A549 (cell line): ENCODE results near the gene BFSP2. TPM values are rescaled to one million over a fixed set of nuclear protein-coding genes. Genes with fewer than 3 reads are reported as not detected.
A peak's percentile ranks its signal among the peaks of the same experiment; 100 is the strongest.

ENCODE experiments used
- ATAC-seq, 2 experiments: fragments of 200-7000 bp in 1 of 2; fragments of >200 bp in 1 of 2; cut with Nextera tagmentation in 1 of 2; cut with Tn5 transposase in 1 of 2; 3 replicates each; pipeline versions ENCODE4 v1.8.0 to v1.9.1; 2018 to 2020; ENCODE audit warnings: mild to moderate bottlenecking in 1 of 2, moderate library complexity in 1 of 2
- CTCF ChIA-PET: fragments of 300-600 bp; sonication (Branson Sonifier 250); formaldehyde crosslinking; extraction: SDS; loops from one replicate; lab custom pipeline; 2021; ENCODE audit warnings: antibody characterized with exemption, inconsistent platforms; lab: Yijun Ruan, JAX
- POLR2A ChIA-PET: fragments of 350-600 bp; formaldehyde crosslinking; extraction: SDS; loops from one replicate; lab custom pipeline; 2021; ENCODE audit warnings: antibody characterized with exemption, inconsistent platforms; lab: Yijun Ruan, JAX
- DNase-seq, 2 experiments: peaks; one replicate each; pipeline versions ENCODE4 v3.0.0 to v3.0.0-alpha.2; 2011 to 2016; ENCODE audit warnings: low read depth in 1 of 2, low spot score in 1 of 2
- FAIRE-seq: peaks from 2 replicates; lab custom pipeline; 2011; peaks lifted over from hg19 to GRCh38; lab: Jason Lieb, UNC
- H3K27ac ChIP-seq, 2 experiments: fragments of >200 bp; sonication (Bioruptor Twin); formaldehyde crosslinking; 3 replicates each; pipeline ENCODE4 v1.5.1; 2016 to 2017
- H3K4me1 ChIP-seq: fragments of >200 bp; sonication (Bioruptor Twin); formaldehyde crosslinking; 3 replicates; pipeline ENCODE4 v1.6.1; 2016
- H3K4me2 ChIP-seq: fragments of >200 bp; sonication (Bioruptor Twin); formaldehyde crosslinking; 3 replicates; pipeline ENCODE4 v1.6.1; 2016
- H3K4me3 ChIP-seq: fragments of >200 bp; sonication (Bioruptor Twin); formaldehyde crosslinking; 3 replicates; pipeline ENCODE4 v1.5.1; 2016
- H3K9me3 ChIP-seq: fragments of >200 bp; sonication (Bioruptor Twin); formaldehyde crosslinking; 3 replicates; pipeline ENCODE4 v1.6.1; 2016
- CBX2 ChIP-seq: fragments of 200-600 bp; sonication (generic); IDR thresholded peaks from 2 replicates; pipeline ENCODE4 v1.6.1; 2016; ENCODE audit warnings: low read depth, mild to moderate bottlenecking, borderline replicate concordance
- EP300 ChIP-seq, 2 experiments: fragments of >200 bp; sonication (Bioruptor Twin); formaldehyde crosslinking; IDR thresholded peaks; 2 replicates in 1 of 2; 3 replicates in 1 of 2; pipeline ENCODE4 v1.6.1; 2016 to 2017
- ESRRA ChIP-seq: fragments of 150-350 bp; IDR thresholded peaks from 2 replicates; pipeline ENCODE4 v1.6.1; 2014; ENCODE audit warnings: mild to moderate bottlenecking, low read length, borderline replicate concordance
- FOSL2 ChIP-seq, 2 experiments: fragments of 450-650 bp in 1 of 2; fragments of >200 bp in 1 of 2; sonication (Bioruptor Twin) in 1 of 2; formaldehyde crosslinking; IDR thresholded peaks; 2 replicates each; pipeline versions ENCODE4 v1.5.0 to v1.6.1; 2016 to 2020; ENCODE audit warnings: mild to moderate bottlenecking in 1 of 2, moderate library complexity in 1 of 2
- FOXS1 ChIP-seq: fragments of 250-450 bp; sonication (Bioruptor Pico); IDR thresholded peaks from 2 replicates; pipeline ENCODE4 v1.5.0; 2020; ENCODE audit warnings: mild to moderate bottlenecking, moderate library complexity
- GATA3 ChIP-seq: IDR thresholded peaks from 2 replicates; pipeline ENCODE4 v1.6.1; 2012; ENCODE audit warnings: borderline replicate concordance
- HDAC2 ChIP-seq: fragments of 200-600 bp; sonication (generic); IDR thresholded peaks from 2 replicates; pipeline ENCODE4 v1.6.1; 2016
- HEYL ChIP-seq: fragments of 250-450 bp; sonication (Bioruptor Pico); IDR thresholded peaks from 2 replicates; pipeline ENCODE4 v1.8.0; 2021; ENCODE audit warnings: mild to moderate bottlenecking, moderate library complexity
- KDM1A ChIP-seq: fragments of 200-600 bp; sonication (generic); IDR thresholded peaks from 2 replicates; pipeline ENCODE4 v1.6.1; 2016; ENCODE audit warnings: low read depth, mild to moderate bottlenecking
- MAZ ChIP-seq: fragments of 150-350 bp; IDR thresholded peaks from 2 replicates; pipeline ENCODE4 v1.6.1; 2014; ENCODE audit warnings: antibody characterized with exemption, low read depth, low read length, borderline replicate concordance
- NR3C1 ChIP-seq: fragments of >200 bp; sonication (Bioruptor Twin); formaldehyde crosslinking; IDR thresholded peaks from 3 replicates; pipeline ENCODE4 v1.6.1; 2017
- POLR2A ChIP-seq: IDR thresholded peaks from 2 replicates; pipeline ENCODE4 v1.6.1; 2012; ENCODE audit warnings: mild to moderate bottlenecking, low read length
- RCOR1 ChIP-seq: fragments of 150-350 bp; IDR thresholded peaks from 2 replicates; pipeline ENCODE4 v1.6.1; 2014; ENCODE audit warnings: antibody characterized with exemption, low read length, low read depth
- SMC3 ChIP-seq: fragments of >200 bp; sonication (Bioruptor Twin); formaldehyde crosslinking; IDR thresholded peaks from 3 replicates; pipeline ENCODE4 v1.6.1; 2018; ENCODE audit warnings: inconsistent platforms
- TP53 ChIP-seq: fragments of 250-450 bp; sonication (Bioruptor Pico); IDR thresholded peaks from 2 replicates; pipeline ENCODE4 v1.5.0; 2021; ENCODE audit warnings: mild to moderate bottlenecking, moderate library complexity
- ZFP36 ChIP-seq: fragments of 450-650 bp; IDR thresholded peaks from 2 replicates; pipeline ENCODE4 v1.6.1; 2014; ENCODE audit warnings: borderline replicate concordance; ENCODE audit not compliant: partially characterized antibody
- ZSCAN20 ChIP-seq: fragments of 250-450 bp; sonication (Bioruptor Pico); IDR thresholded peaks from 2 replicates; pipeline ENCODE4 v1.8.0; 2022; ENCODE audit warnings: mild to moderate bottlenecking, moderate library complexity
- WGBS: methylation state at CpG from one replicate; pipeline ENCODE4 v1.1.6; 2017; ENCODE audit errors: missing lambda C conversion rate; 5-methylcytosine and 5-hydroxymethylcytosine counted together
- polyA plus RNA-seq, 4 experiments: library from polyadenylated mRNA; depleted of rRNA in 3 of 4; stranded (reverse); fragments of >200 nt; fragmentation: RNase III in 1 of 4; extraction: RNeasy Plus Mini Kit Qiagen cat#74134 plus additional on column Dnase treatment in 1 of 4; gene quantifications; 2 replicates in 3 of 4; 3 replicates in 1 of 4; pipeline ENCODE4 v1.2.3, GENCODE V29; 2011 to 2017
- TF ChIP-seq, protein P1 (sequence below): fragments of 200-600 bp; sonication (generic); IDR thresholded peaks from 2 replicates; pipeline ENCODE4 v1.6.1; 2016; ENCODE audit warnings: antibody characterized with exemption, mild to moderate bottlenecking, moderate library complexity
- TF ChIP-seq, protein P2 (sequence below): IDR thresholded peaks from 2 replicates; pipeline ENCODE4 v1.6.1; 2012
- TF ChIP-seq, protein P3 (sequence below): fragments of 150-350 bp; IDR thresholded peaks from 2 replicates; pipeline ENCODE4 v1.6.1; 2014; ENCODE audit warnings: low read depth, mild to moderate bottlenecking, low read length
- TF ChIP-seq, protein P4 (sequence below): fragments of >200 bp; sonication (Bioruptor Twin); formaldehyde crosslinking; IDR thresholded peaks from 2 replicates; pipeline ENCODE4 v1.6.1; 2016
- TF ChIP-seq, protein P5 (sequence below): fragments of 250-450 bp; sonication (Bioruptor Pico); IDR thresholded peaks from 2 replicates; pipeline ENCODE4 v1.5.0; 2020; ENCODE audit warnings: low read depth, mild to moderate bottlenecking, moderate library complexity
- TF ChIP-seq, protein P6 (sequence below): IDR thresholded peaks from 2 replicates; pipeline ENCODE4 v1.6.1; 2012

Gene BFSP2
- polyA plus RNA-seq, 2 of the 4 experiments (the other 2 are of a cell fraction): 0.18 TPM; not detected in 1

DNA sequence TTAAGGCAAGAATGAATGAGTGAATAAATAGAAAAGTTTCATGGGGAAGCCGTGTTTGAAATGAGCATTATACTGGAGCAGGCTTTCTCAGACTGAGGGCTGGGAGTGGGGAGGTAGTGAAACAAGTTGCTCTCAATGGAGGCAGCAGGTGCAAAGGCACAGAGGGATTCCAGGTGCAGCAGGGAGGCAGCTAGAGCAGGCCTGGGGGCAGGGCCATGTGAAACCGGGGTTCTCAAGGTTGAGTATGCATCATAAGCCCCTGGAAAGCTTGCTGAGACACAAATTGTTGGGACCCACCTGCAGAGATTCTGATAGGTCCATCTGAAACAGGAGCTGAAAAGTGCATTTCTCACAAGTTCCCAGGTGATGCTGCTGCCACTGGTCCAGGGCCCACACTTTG is 45.3 kb downstream of the BFSP2 start:
- FAIRE-seq: no peak
- ChIA-PET CTCF (interaction anchor here (0.6 to 1.2 kb wide), 3 partner anchors 12 to 483 kb away, joined by 3 to 6 read pairs (median 3); no protein-coding TSS in a partner anchor), POLR2A (no interaction called here)
- no peak for ATAC-seq
- Histone ChIP-seq H3K9me3 (no peaks in the 10 kb centered on the region), H3K4me2 (no peak overlapping the region), H3K4me3 (no peak overlapping the region), H3K4me1 (peaks cover 24% of the 10 kb centered on the region), H3K27ac (peak overlapping the region; percentile 43 to 84)
- TF ChIP-seq NR3C1 (no peak), EP300 (IDR thresholded peaks at IDR 0.05) (no peak), TP53 (CRISPR knock-in tag) (no peak), FOSL2 (IDR thresholded peaks at IDR 0.05) (no peak), FOSL2 (CRISPR knock-in tag; IDR thresholded peaks at IDR 0.05) (no peak), KDM1A (no peak), RCOR1 (no peak), ZSCAN20 (CRISPR knock-in tag) (no peak), FOXS1 (CRISPR knock-in tag) (no peak), ESRRA (no peak)
- TF ChIP-seq, protein P1, sequence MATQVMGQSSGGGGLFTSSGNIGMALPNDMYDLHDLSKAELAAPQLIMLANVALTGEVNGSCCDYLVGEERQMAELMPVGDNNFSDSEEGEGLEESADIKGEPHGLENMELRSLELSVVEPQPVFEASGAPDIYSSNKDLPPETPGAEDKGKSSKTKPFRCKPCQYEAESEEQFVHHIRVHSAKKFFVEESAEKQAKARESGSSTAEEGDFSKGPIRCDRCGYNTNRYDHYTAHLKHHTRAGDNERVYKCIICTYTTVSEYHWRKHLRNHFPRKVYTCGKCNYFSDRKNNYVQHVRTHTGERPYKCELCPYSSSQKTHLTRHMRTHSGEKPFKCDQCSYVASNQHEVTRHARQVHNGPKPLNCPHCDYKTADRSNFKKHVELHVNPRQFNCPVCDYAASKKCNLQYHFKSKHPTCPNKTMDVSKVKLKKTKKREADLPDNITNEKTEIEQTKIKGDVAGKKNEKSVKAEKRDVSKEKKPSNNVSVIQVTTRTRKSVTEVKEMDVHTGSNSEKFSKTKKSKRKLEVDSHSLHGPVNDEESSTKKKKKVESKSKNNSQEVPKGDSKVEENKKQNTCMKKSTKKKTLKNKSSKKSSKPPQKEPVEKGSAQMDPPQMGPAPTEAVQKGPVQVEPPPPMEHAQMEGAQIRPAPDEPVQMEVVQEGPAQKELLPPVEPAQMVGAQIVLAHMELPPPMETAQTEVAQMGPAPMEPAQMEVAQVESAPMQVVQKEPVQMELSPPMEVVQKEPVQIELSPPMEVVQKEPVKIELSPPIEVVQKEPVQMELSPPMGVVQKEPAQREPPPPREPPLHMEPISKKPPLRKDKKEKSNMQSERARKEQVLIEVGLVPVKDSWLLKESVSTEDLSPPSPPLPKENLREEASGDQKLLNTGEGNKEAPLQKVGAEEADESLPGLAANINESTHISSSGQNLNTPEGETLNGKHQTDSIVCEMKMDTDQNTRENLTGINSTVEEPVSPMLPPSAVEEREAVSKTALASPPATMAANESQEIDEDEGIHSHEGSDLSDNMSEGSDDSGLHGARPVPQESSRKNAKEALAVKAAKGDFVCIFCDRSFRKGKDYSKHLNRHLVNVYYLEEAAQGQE: no peak
- TF ChIP-seq, protein P2, sequence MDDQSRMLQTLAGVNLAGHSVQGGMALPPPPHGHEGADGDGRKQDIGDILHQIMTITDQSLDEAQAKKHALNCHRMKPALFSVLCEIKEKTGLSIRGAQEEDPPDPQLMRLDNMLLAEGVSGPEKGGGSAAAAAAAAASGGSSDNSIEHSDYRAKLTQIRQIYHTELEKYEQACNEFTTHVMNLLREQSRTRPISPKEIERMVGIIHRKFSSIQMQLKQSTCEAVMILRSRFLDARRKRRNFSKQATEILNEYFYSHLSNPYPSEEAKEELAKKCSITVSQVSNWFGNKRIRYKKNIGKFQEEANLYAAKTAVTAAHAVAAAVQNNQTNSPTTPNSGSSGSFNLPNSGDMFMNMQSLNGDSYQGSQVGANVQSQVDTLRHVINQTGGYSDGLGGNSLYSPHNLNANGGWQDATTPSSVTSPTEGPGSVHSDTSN: no peak
- TF ChIP-seq, protein P3, sequence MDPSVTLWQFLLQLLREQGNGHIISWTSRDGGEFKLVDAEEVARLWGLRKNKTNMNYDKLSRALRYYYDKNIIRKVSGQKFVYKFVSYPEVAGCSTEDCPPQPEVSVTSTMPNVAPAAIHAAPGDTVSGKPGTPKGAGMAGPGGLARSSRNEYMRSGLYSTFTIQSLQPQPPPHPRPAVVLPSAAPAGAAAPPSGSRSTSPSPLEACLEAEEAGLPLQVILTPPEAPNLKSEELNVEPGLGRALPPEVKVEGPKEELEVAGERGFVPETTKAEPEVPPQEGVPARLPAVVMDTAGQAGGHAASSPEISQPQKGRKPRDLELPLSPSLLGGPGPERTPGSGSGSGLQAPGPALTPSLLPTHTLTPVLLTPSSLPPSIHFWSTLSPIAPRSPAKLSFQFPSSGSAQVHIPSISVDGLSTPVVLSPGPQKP: no peak
- TF ChIP-seq, protein P4, sequence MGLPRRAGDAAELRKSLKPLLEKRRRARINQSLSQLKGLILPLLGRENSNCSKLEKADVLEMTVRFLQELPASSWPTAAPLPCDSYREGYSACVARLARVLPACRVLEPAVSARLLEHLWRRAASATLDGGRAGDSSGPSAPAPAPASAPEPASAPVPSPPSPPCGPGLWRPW: no peak
- TF ChIP-seq, protein P5, sequence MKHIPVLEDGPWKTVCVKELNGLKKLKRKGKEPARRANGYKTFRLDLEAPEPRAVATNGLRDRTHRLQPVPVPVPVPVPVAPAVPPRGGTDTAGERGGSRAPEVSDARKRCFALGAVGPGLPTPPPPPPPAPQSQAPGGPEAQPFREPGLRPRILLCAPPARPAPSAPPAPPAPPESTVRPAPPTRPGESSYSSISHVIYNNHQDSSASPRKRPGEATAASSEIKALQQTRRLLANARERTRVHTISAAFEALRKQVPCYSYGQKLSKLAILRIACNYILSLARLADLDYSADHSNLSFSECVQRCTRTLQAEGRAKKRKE: no peak
- DNase-seq: no peak
- 97% methylated on average over 2 of the region's 2 CpGs for WGBS

DNA sequence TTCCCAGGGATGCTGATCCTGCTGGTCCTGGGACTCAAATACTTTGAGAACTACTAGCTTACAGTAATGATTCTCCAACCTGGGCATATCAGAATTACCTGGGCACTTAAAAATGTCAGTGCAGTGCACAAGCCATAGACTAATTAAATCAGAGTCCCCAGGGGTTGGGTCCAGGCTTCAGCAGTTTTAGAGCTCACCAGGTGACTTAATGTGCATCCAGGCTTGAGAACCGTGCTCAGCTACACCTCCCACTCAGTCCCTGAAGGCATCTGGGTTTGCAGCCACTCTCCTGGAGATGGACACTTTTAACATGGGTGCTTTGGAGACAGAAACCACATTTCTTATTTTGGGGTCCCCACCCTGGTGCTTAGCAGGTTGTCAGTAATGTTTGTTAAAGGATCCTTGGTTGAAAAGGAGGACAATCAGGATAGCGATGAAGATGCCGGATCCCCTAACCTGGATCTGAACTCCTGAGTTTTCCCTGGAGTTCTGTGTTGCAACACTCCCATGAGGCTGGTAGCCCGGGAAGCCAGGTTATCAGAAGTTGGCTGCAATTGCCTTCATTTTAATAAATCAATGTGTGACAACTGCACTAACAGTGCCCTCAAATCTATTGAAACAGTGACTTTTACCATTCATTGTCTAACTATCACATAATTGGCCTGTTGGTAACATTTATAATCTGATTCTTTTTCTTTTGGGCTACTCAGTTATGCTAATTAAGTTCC is 48.1 kb downstream of the BFSP2 start:
- Histone ChIP-seq H3K4me2 (no peak overlapping the region), H3K27ac (no peak overlapping the region), H3K9me3 (no peaks in the 10 kb centered on the region), H3K4me3 (no peak overlapping the region), H3K4me1 (peaks cover 35% of the 10 kb centered on the region)
- ChIA-PET POLR2A (no interaction called here), CTCF (interaction anchor here (1.4 kb wide), 1 partner anchor 131 kb away, joined by 3 read pairs; no protein-coding TSS in a partner anchor)
- FAIRE-seq: no peak
- TF ChIP-seq, protein P6, sequence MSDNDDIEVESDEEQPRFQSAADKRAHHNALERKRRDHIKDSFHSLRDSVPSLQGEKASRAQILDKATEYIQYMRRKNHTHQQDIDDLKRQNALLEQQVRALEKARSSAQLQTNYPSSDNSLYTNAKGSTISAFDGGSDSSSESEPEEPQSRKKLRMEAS: no peak
- TF ChIP-seq CBX2 (no peak), HDAC2 (no peak), GATA3 (no peak), EP300 (IDR thresholded peaks at IDR 0.05) (no peak), KDM1A (no peak), MAZ (no peak), ZSCAN20 (CRISPR knock-in tag) (no peak), POLR2A (no peak), SMC3 (no peak), HEYL (no peak), RCOR1 (no peak), ZFP36 (no peak)
- WGBS: 79% methylated on average over 4 of the region's 4 CpGs
- DNase-seq: no peak
- ATAC-seq: no peak
